Lower lobe of right lung (tissue), 2 donors: Measurements from ENCODE around the gene INHBE. TPM values are rescaled to one million over a fixed set of nuclear protein-coding genes. Genes with fewer than 3 reads are reported as not detected.
A peak's percentile ranks its signal among the peaks of the same experiment; 100 is the strongest.
"Not testable (repeated sequence)": the region's sequence is repeated elsewhere in the genome, so short reads cannot be mapped to it uniquely, and the experiment has no call there.

Source experiments
- ATAC-seq, 2 donors: fragments of 200-7000 bp; cut with Tn5 transposase; one replicate each; pipeline ENCODE4 v1.9.1; 2020 to 2022; ENCODE audit warnings: mild to moderate bottlenecking in 2 of 2, moderate library complexity in 2 of 2
- DNase-seq: peaks from one replicate; pipeline ENCODE4 v3.0.0-alpha.2; 2020
- H3K27ac ChIP-seq: fragments of 200-600 bp; one replicate; pipeline ENCODE4 v1.8.0; 2022
- H3K27me3 ChIP-seq: fragments of 200-600 bp; one replicate; pipeline ENCODE4 v1.8.0; 2022; ENCODE audit warnings: low read depth
- H3K36me3 ChIP-seq: fragments of 200-600 bp; one replicate; pipeline ENCODE4 v1.8.0; 2022; ENCODE audit warnings: mild to moderate bottlenecking
- H3K4me1 ChIP-seq: fragments of 200-600 bp; one replicate; pipeline ENCODE4 v1.8.0; 2022
- H3K4me3 ChIP-seq: fragments of 200-600 bp; one replicate; pipeline ENCODE4 v1.8.0; 2022; ENCODE audit warnings: mild to moderate bottlenecking
- H3K9me3 ChIP-seq: fragments of 200-600 bp; one replicate; pipeline ENCODE4 v1.8.0; 2022
- CTCF ChIP-seq: fragments of 200-600 bp; IDR thresholded peaks from one replicate; pipeline ENCODE4 v1.8.0; 2022; ENCODE audit warnings: antibody characterized with exemption, mild to moderate bottlenecking
- intact Hi-C: fragments of 100-400 bp; cut with DNase I; formaldehyde crosslinking; loops from one replicate; pipeline ENCODE4 v1.11.0; 2022
- long read RNA-seq: library from polyadenylated mRNA; unstranded; transcript quantifications from one replicate; pipeline ENCODE4 v2.0.0, GENCODE V29; 2021
- total RNA-seq: library from RNA; stranded (reverse); fragmentation: NEBNext Ultra II Directional; extraction: Animal tissue kit (Norgen Biotek cat#: 25700); gene quantifications from one replicate; pipeline ENCODE4 v1.2.1, GENCODE V29; 2021
- donor health status: DM: no; HTN: yes; CAD: no; lungs with severe emphysema.

INHBE gene
- total RNA-seq, result not detected
- long read RNA-seq, result 0 reads

GRCh38 chr12:57454566-57455373 is at the start of gene INHBE:
Gene INHBE, plus strand, starts transcription at chr12:57455307. Its CDS starts 230 bp downstream, at chr12:57455537.
- H3K4me1 ChIP-seq, result peaks cover 8% of the 10 kb centered on the region
- no peak within 1 kb of the TSS for H3K4me3 ChIP-seq
- intact Hi-C loops, result no loop called here
- H3K27ac ChIP-seq, result no peak within 1 kb of the TSS
- no peak for TF ChIP-seq CTCF
- H3K9me3 ChIP-seq, result no peaks in the 10 kb centered on the region
- ATAC-seq (no peak), DNase-seq (no peak)
- peaks cover 5% of the 10 kb centered on the region for H3K27me3 ChIP-seq
- no peaks in the 10 kb centered on the region for H3K36me3 ChIP-seq

- TF ChIP-seq CTCF, result no peak
- no peaks in the 10 kb centered on the region for H3K27me3 ChIP-seq
- ATAC-seq (no peak), DNase-seq (no peak)
- H3K9me3 ChIP-seq, result no peaks in the 10 kb centered on the region
- no peaks in the 10 kb centered on the region for H3K36me3 ChIP-seq
- intact Hi-C loops, result no loop called here
- no peak overlapping the region for H3K4me3 ChIP-seq
- H3K27ac ChIP-seq, result no peak overlapping the region
- H3K4me1 ChIP-seq, result no peaks in the 10 kb centered on the region
Observed at GRCh38 chr12:57410534-57410933, 44.6 kb upstream of the INHBE start.

- intact Hi-C loops, H3K36me3 ChIP-seq, H3K4me1 ChIP-seq, H3K9me3 ChIP-seq, H3K27me3 ChIP-seq, H3K27ac ChIP-seq, H3K4me3 ChIP-seq, ATAC-seq, DNase-seq: not testable (repeated sequence)
Observed at GRCh38 chr12:57414160-57414559, 40.9 kb upstream of the INHBE start.

- no peak for DNase-seq
- Histone ChIP-seq H3K27ac (no peak overlapping the region), H3K27me3 (no peaks in the 10 kb centered on the region), H3K36me3 (no peaks in the 10 kb centered on the region), H3K4me3 (no peak overlapping the region), H3K9me3 (no peaks in the 10 kb centered on the region), H3K4me1 (no peaks in the 10 kb centered on the region)
- no peak for TF ChIP-seq CTCF
- no peak for ATAC-seq
- intact Hi-C loops, result no loop called here
Observed at GRCh38 chr12:57415088-57415487, 40.0 kb upstream of the INHBE start.

- ATAC-seq (peak in 1 of 2 donors; percentile 33), DNase-seq (no peak)
- no peaks in the 10 kb centered on the region for H3K27me3 ChIP-seq
- H3K36me3 ChIP-seq, result peaks cover 1% of the 10 kb centered on the region
- H3K27ac ChIP-seq, result no peak overlapping the region
- no peak overlapping the region for H3K4me3 ChIP-seq
- H3K9me3 ChIP-seq, result no peaks in the 10 kb centered on the region
- no peak for TF ChIP-seq CTCF
- intact Hi-C loops, result no loop called here
- H3K4me1 ChIP-seq, result no peaks in the 10 kb centered on the region
Observed at GRCh38 chr12:57416039-57416996, 38.8 kb upstream of the INHBE start.
